DND-41 (cell line): Measurements from ENCODE around the gene HDAC6.

Experiments
- ATAC-seq: fragments of 200-7000 bp; cut with Tn5 transposase; 3 replicates; pipeline ENCODE4 v1.9.1; 2021; ENCODE audit warnings: low read depth; ENCODE audit not compliant: insufficient read depth
- DNase-seq: peaks from one replicate; pipeline ENCODE4 v3.0.0-alpha.2; 2020
- H2AFZ ChIP-seq: 2 replicates; pipeline ENCODE4 v1.6.0; 2012; ENCODE audit warnings: low read depth, low read length
- H3K27ac ChIP-seq: 2 replicates; pipeline ENCODE4 v1.5.1; 2012; ENCODE audit warnings: low read length, inconsistent platforms
- H3K27me3 ChIP-seq: fragments of 200-600 bp; sonication (generic); 2 replicates; pipeline ENCODE4 v1.6.0; 2012; ENCODE audit warnings: low read length, mild to moderate bottlenecking, inconsistent platforms; ENCODE audit not compliant: insufficient read depth, poor library complexity
- H3K36me3 ChIP-seq: 2 replicates; pipeline ENCODE4 v1.5.1; 2012; ENCODE audit warnings: low read length, inconsistent platforms; ENCODE audit not compliant: insufficient read depth
- H3K4me1 ChIP-seq: 2 replicates; pipeline ENCODE4 v1.5.1; 2012; ENCODE audit warnings: mild to moderate bottlenecking, low read length; ENCODE audit not compliant: insufficient read depth
- H3K4me2 ChIP-seq: 2 replicates; pipeline ENCODE4 v1.6.0; 2012; ENCODE audit warnings: mild to moderate bottlenecking, moderate library complexity, low read length, inconsistent platforms; ENCODE audit not compliant: insufficient read depth
- H3K4me3 ChIP-seq, 2 experiments: fragments of 200-600 bp in 1 of 2; shearing (Covaris generic) in 1 of 2; 2 replicates each; pipeline ENCODE4 v1.5.1; 2012 to 2016; ENCODE audit warnings: inconsistent platforms in 2 of 2, low read length in 2 of 2, mild to moderate bottlenecking in 2 of 2, low read depth in 1 of 2, moderate library complexity in 1 of 2
- H3K79me2 ChIP-seq: 2 replicates; pipeline ENCODE4 v1.6.0; 2012; ENCODE audit warnings: low read length, inconsistent platforms; ENCODE audit not compliant: insufficient read depth
- H3K9ac ChIP-seq: 2 replicates; pipeline ENCODE4 v1.6.0; 2012; ENCODE audit warnings: low read depth, mild to moderate bottlenecking, inconsistent platforms, low read length, moderate library complexity
- H3K9me3 ChIP-seq: 2 replicates; pipeline ENCODE4 v1.5.1; 2012; ENCODE audit warnings: low read length, moderate library complexity, mild to moderate bottlenecking, inconsistent platforms; ENCODE audit not compliant: insufficient read depth, severe bottlenecking
- H4K20me1 ChIP-seq: 2 replicates; pipeline ENCODE4 v1.6.0; 2012; ENCODE audit warnings: low read length; ENCODE audit not compliant: insufficient read depth
- CTCF ChIP-seq: IDR thresholded peaks from 2 replicates; pipeline ENCODE4 v1.5.1; 2012; ENCODE audit warnings: borderline replicate concordance, low read length, moderate library complexity, mild to moderate bottlenecking; ENCODE audit not compliant: poor library complexity, severe bottlenecking; ENCODE audit errors: extremely low read depth
- EZH2 ChIP-seq: IDR thresholded peaks from 3 replicates; pipeline ENCODE4 v1.6.1; 2012; ENCODE audit warnings: borderline replicate concordance, low read depth, mild to moderate bottlenecking, moderate library complexity, low read length, inconsistent platforms; ENCODE audit not compliant: severe bottlenecking

The HDAC6 gene

GRCh38 chrX:48784726-48785125 is 17.1 kb upstream of the HDAC6 start:
- Histone ChIP-seq H3K9me3 (no peaks in the 10 kb centered on the region), H3K4me2 (no peak overlapping the region), H3K27me3 (no peaks in the 10 kb centered on the region), H3K36me3 (no peaks in the 10 kb centered on the region), H4K20me1 (no peaks in the 10 kb centered on the region), H3K9ac (no peak overlapping the region), H3K4me3 (no peak overlapping the region), H2AFZ (no peak overlapping the region), H3K79me2 (no peaks in the 10 kb centered on the region), H3K4me1 (no peaks in the 10 kb centered on the region), H3K27ac (no peak overlapping the region)
- no peak for DNase-seq
- ATAC-seq, result no peak
- TF ChIP-seq EZH2, result no peak
- TF ChIP-seq CTCF, result no peak

GRCh38 chrX:48785186-48785539 is 16.7 kb upstream of the HDAC6 start:
- Histone ChIP-seq H3K4me2 (no peak overlapping the region), H3K79me2 (no peaks in the 10 kb centered on the region), H3K27ac (no peak overlapping the region), H3K36me3 (no peaks in the 10 kb centered on the region), H3K9ac (no peak overlapping the region), H3K9me3 (no peaks in the 10 kb centered on the region), H3K27me3 (no peaks in the 10 kb centered on the region), H3K4me1 (no peaks in the 10 kb centered on the region), H3K4me3 (no peak overlapping the region), H4K20me1 (no peaks in the 10 kb centered on the region), H2AFZ (no peak overlapping the region)
- DNase-seq (no peak), ATAC-seq (no peak)
- TF ChIP-seq CTCF (no peak), EZH2 (no peak)

- Histone ChIP-seq H4K20me1 (no peaks in the 10 kb centered on the region), H2AFZ (no peak overlapping the region), H3K4me3 (no peak overlapping the region), H3K4me1 (no peaks in the 10 kb centered on the region), H3K27ac (no peak overlapping the region), H3K9me3 (no peaks in the 10 kb centered on the region), H3K79me2 (no peaks in the 10 kb centered on the region), H3K4me2 (no peak overlapping the region), H3K9ac (no peak overlapping the region), H3K27me3 (no peaks in the 10 kb centered on the region), H3K36me3 (no peaks in the 10 kb centered on the region)
- ATAC-seq, result no peak
- TF ChIP-seq EZH2 (no peak), CTCF (no peak)
- no peak for DNase-seq
Measured at GRCh38 chrX:48785540-48786214, 16.2 kb upstream of the HDAC6 start.

- Histone ChIP-seq H3K4me3 (no peak within 1 kb of the TSS), H3K79me2 (no peaks in the 10 kb centered on the region), H3K27me3 (no peaks in the 10 kb centered on the region), H2AFZ (no peak within 1 kb of the TSS), H3K36me3 (no peaks in the 10 kb centered on the region), H4K20me1 (no peaks in the 10 kb centered on the region), H3K4me1 (no peaks in the 10 kb centered on the region), H3K4me2 (no peak within 1 kb of the TSS), H3K27ac (no peak within 1 kb of the TSS), H3K9me3 (no peaks in the 10 kb centered on the region), H3K9ac (no peak within 1 kb of the TSS)
- ATAC-seq (no peak), DNase-seq (no peak)
- TF ChIP-seq CTCF, result no peak
- TF ChIP-seq EZH2, result no peak
Measured at GRCh38 chrX:48786341-48786800, 15.5 kb upstream of the HDAC6 start, which contains the start of gene GATA1. Gene GATA1 (plus strand): TSS chrX:48786590. CDS start chrX:48791110, 4,520 bp downstream.
